Measurements from ENCODE around the gene PRDM15.

PRDM15 gene

DNA sequence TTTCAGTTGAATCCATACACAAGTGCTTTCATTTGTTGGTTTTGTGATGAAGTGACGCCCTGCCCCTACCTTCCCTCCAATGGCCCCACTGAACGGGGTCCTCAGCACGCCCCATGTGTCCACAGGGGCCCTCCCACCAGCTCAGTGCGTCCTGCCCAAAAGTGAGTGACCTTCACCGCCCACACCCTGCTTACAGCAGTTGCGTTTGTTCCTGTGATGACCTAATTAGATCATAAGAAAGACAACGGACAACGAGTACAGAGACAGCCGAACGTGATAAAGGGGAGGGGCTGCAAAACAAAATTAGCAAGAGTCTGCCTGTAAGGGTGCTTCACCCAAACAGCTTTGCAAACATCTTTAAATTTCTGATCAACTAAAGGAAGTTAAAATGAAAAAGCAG lies 74.1 kb downstream of the PRDM15 start:
- Histone ChIP-seq H3K27ac (no peak overlapping the region), H3K27me3 (ENCODE audit: insufficient read depth, low read depth, severe bottlenecking) (no peaks in the 10 kb centered on the region), H3K9me3 (ENCODE audit: severe bottlenecking) (no peaks in the 10 kb centered on the region), H3K36me3 (peaks cover 58% of the 10 kb centered on the region), H3K4me3 (ENCODE audit: low read depth, low read length) (no peak overlapping the region)
- TF ChIP-seq, protein P1, sequence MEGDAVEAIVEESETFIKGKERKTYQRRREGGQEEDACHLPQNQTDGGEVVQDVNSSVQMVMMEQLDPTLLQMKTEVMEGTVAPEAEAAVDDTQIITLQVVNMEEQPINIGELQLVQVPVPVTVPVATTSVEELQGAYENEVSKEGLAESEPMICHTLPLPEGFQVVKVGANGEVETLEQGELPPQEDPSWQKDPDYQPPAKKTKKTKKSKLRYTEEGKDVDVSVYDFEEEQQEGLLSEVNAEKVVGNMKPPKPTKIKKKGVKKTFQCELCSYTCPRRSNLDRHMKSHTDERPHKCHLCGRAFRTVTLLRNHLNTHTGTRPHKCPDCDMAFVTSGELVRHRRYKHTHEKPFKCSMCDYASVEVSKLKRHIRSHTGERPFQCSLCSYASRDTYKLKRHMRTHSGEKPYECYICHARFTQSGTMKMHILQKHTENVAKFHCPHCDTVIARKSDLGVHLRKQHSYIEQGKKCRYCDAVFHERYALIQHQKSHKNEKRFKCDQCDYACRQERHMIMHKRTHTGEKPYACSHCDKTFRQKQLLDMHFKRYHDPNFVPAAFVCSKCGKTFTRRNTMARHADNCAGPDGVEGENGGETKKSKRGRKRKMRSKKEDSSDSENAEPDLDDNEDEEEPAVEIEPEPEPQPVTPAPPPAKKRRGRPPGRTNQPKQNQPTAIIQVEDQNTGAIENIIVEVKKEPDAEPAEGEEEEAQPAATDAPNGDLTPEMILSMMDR (IDR thresholded peaks at IDR 0.05; ENCODE audit: low read depth, low read length) = no peak
- DNase-seq = no peak

DNA sequence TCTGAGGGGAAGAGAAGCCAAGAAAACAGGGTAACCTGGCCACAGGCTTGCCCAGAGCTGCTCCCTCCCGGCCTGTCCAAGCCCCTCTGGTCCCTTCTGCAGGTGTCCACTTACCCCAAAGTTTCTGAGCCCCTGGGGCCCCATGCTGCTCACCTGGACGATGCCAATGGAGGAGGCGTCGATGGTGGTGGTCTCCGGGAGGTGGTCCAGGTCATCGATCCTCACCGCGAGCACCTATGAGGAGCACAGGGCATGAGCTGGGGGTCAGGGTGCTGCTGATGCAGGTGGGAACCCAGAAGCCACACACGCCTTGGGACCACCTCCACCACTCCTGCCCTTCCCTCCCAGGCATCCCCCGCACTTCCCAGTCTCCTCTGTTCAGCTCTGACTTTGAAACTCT lies 74.8 kb downstream of the PRDM15 start:
- H3K36me3 ChIP-seq = peaks cover 58% of the 10 kb centered on the region

DNA sequence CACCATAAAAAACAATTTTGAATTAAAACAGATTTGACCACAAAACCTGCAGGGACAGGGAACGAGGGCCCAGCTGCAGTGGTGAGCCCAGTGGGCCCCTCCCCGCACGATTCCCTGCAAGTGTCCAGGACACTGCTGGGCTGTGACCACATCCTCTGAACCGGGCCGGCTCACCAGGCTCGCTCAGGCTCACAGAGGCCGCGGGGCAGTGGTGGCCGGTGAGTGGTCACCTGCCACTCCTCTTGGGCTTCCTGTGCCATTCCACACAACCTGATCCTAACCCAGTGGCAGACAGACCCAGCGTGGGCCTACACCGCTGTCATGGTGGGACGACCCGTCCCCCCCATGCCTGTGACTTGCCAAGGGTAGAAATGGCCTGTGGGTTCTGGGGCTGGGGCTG lies 75.8 kb downstream of the PRDM15 start:
- no peak for DNase-seq
- Histone ChIP-seq H3K4me3 (ENCODE audit: low read depth, low read length) (no peak overlapping the region), H3K36me3 (peaks cover 60% of the 10 kb centered on the region), H3K9me3 (ENCODE audit: severe bottlenecking) (no peaks in the 10 kb centered on the region), H3K27ac (no peak overlapping the region), H3K27me3 (ENCODE audit: insufficient read depth, low read depth, severe bottlenecking) (no peaks in the 10 kb centered on the region)
- TF ChIP-seq, protein P1 (IDR thresholded peaks at IDR 0.05; ENCODE audit: low read depth, low read length) = no peak

More for the DNA sequence above, 74.8 kb downstream of the PRDM15 start:
- H3K27me3 ChIP-seq (ENCODE audit: insufficient read depth, low read depth, severe bottlenecking) = no peaks in the 10 kb centered on the region
- TF ChIP-seq, protein P1 (IDR thresholded peaks at IDR 0.05; ENCODE audit: low read depth, low read length) = no peak
- no peak overlapping the region for H3K4me3 ChIP-seq (ENCODE audit: low read depth, low read length)
- no peak for DNase-seq
- H3K27ac ChIP-seq = no peak overlapping the region
- no peaks in the 10 kb centered on the region for H3K9me3 ChIP-seq (ENCODE audit: severe bottlenecking)

DNA sequence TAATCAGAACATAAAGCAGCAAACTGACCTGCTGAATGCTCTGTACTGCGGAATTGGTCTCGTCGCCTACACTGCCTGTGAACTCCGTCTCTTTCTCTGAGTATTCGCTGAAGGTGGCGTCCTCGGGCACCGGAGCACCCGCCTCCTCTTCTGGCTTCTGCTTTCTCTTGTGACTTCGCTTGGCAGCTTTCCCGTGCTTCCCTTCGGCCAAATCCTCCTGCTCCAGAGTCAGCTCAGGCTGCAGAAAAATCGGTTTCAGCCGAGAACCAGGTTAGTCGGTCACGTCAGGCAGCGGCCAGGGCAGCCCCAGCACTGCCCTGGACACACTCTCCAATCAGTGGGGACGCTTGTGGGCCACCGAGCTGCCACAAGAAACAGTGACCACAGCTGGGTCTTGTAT lies 76.5 kb downstream of the PRDM15 start:
- Histone ChIP-seq H3K36me3 (peaks cover 55% of the 10 kb centered on the region), H3K9me3 (ENCODE audit: severe bottlenecking) (no peaks in the 10 kb centered on the region), H3K27ac (no peak overlapping the region), H3K27me3 (ENCODE audit: insufficient read depth, low read depth, severe bottlenecking) (no peaks in the 10 kb centered on the region), H3K4me3 (ENCODE audit: low read depth, low read length) (no peak overlapping the region)
- TF ChIP-seq, protein P1 (IDR thresholded peaks at IDR 0.05; ENCODE audit: low read depth, low read length) = no peak
- no peak for DNase-seq

DNA sequence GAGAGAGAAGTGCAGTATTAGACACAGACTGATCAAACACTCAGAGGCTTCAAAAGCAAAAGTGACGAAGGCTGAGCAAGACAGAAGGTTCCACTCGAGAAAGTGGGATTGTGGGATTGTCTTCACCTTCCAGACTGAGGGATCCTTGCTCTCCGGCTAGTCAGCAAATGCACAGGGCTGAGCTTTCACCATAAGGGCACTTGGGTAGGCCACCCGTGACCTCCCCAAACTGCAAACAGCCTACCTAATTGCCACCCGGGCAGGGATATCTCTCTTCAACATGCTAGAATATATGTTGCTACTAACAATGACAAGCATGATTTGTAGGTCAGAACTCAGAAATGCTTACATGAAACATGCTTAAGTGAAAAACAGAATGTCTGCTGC lies 77.0 kb downstream of the PRDM15 start:
- no peak overlapping the region for H3K27ac ChIP-seq
- H3K27me3 ChIP-seq (ENCODE audit: insufficient read depth, low read depth, severe bottlenecking) = no peaks in the 10 kb centered on the region
- TF ChIP-seq, protein P1 (IDR thresholded peaks at IDR 0.05; ENCODE audit: low read depth, low read length) = no peak
- no peak for DNase-seq
- H3K4me3 ChIP-seq (ENCODE audit: low read depth, low read length) = no peak overlapping the region
- peaks cover 55% of the 10 kb centered on the region for H3K36me3 ChIP-seq
- H3K9me3 ChIP-seq (ENCODE audit: severe bottlenecking) = no peaks in the 10 kb centered on the region
